IMR-90 (cell line): ENCODE results near the gene PHF14. TPM values are rescaled to one million over a fixed set of nuclear protein-coding genes. Genes with fewer than 3 reads are reported as not detected.

Experiments
- ATAC-seq: fragments of 200-7000 bp; cut with Tn5 transposase; 2 replicates; pipeline ENCODE4 v1.9.1; 2020; ENCODE audit warnings: low read depth, mild to moderate bottlenecking, moderate library complexity
- BruUV-seq: library from RNA; stranded (reverse); fragments of 400-500 nt; replicated peaks from 2 replicates; lab custom pipeline; 2021; lab: Mats Ljungman, UMichigan
- CTCF ChIA-PET: fragments of 300-600 bp; formaldehyde crosslinking; extraction: SDS; loops from one replicate; lab custom pipeline; 2021; ENCODE audit warnings: antibody characterized with exemption; lab: Yijun Ruan, JAX
- POLR2A ChIA-PET: fragments of 300-600 bp; sonication (Branson Sonifier 250); formaldehyde crosslinking; loops from one replicate; lab custom pipeline; 2022; ENCODE audit warnings: antibody characterized with exemption; ENCODE audit not compliant: unreplicated experiment; lab: Charles Lee
- DNase-seq: peaks from one replicate; pipeline ENCODE4 v3.0.0; 2013
- H2AFZ ChIP-seq: replicated peaks from 2 replicates; pipeline ENCODE3; 2013; ENCODE audit warnings: low read length, mild to moderate bottlenecking; ENCODE audit not compliant: poor library complexity
- H2AK5ac ChIP-seq: 2 replicates; pipeline ENCODE4 v1.6.1; 2013; ENCODE audit warnings: low read depth, low read length, inconsistent platforms
- H2AK9ac ChIP-seq: replicated peaks from 2 replicates; pipeline ENCODE3; 2013; ENCODE audit warnings: mild to moderate bottlenecking, low read depth, low read length, moderate library complexity; ENCODE audit not compliant: poor library complexity
- H2BK120ac ChIP-seq: 2 replicates; pipeline ENCODE4 v1.6.1; 2013; ENCODE audit warnings: low read depth, low read length, inconsistent platforms
- H2BK15ac ChIP-seq: 3 replicates; pipeline ENCODE4 v1.6.1; 2013; ENCODE audit warnings: low read depth, low read length, inconsistent platforms
- H2BK20ac ChIP-seq: 2 replicates; pipeline ENCODE4 v1.6.1; 2013; ENCODE audit warnings: low read depth, mild to moderate bottlenecking, inconsistent platforms, low read length, moderate library complexity
- H2BK5ac ChIP-seq: 2 replicates; pipeline ENCODE4 v1.6.1; 2013; ENCODE audit warnings: mild to moderate bottlenecking, low read depth, low read length, inconsistent platforms; ENCODE audit not compliant: poor library complexity, severe bottlenecking
- H3K14ac ChIP-seq: replicated peaks from 2 replicates; pipeline ENCODE4 v1.6.1; 2013; ENCODE audit warnings: low read depth, low read length, inconsistent platforms
- H3K18ac ChIP-seq: 2 replicates; pipeline ENCODE4 v1.6.1; 2013; ENCODE audit warnings: low read depth, low read length, control low read depth
- H3K23ac ChIP-seq: 2 replicates; pipeline ENCODE4 v1.6.1; 2013; ENCODE audit warnings: low read depth, low read length, inconsistent platforms
- H3K27ac ChIP-seq: 2 replicates; pipeline ENCODE4 v1.5.1; 2013; ENCODE audit warnings: mild to moderate bottlenecking, control low read depth, low read length; ENCODE audit not compliant: insufficient read depth
- H3K27me3 ChIP-seq: 2 replicates; pipeline ENCODE4 v1.6.1; 2013; ENCODE audit warnings: low read length; ENCODE audit not compliant: control insufficient read depth, insufficient read depth
- H3K36me3 ChIP-seq: 2 replicates; pipeline ENCODE4 v1.6.1; 2013; ENCODE audit warnings: low read length, mixed read lengths; ENCODE audit not compliant: control insufficient read depth, insufficient read depth
- H3K4ac ChIP-seq: 2 replicates; pipeline ENCODE4 v1.6.1; 2013; ENCODE audit warnings: low read depth, low read length, inconsistent platforms
- H3K4me1 ChIP-seq: 2 replicates; pipeline ENCODE4 v1.6.1; 2013; ENCODE audit warnings: low read length, mixed read lengths; ENCODE audit not compliant: control insufficient read depth, insufficient read depth
- H3K4me2 ChIP-seq: 2 replicates; pipeline ENCODE4 v1.6.1; 2013; ENCODE audit warnings: low read depth, mild to moderate bottlenecking, control low read depth, low read length, moderate library complexity
- H3K4me3 ChIP-seq: 2 replicates; pipeline ENCODE4 v1.5.1; 2013; ENCODE audit warnings: low read depth, mild to moderate bottlenecking, control low read depth, low read length, moderate library complexity; ENCODE audit not compliant: insufficient read depth
- H3K56ac ChIP-seq: 2 replicates; pipeline ENCODE4 v1.6.1; 2013; ENCODE audit warnings: low read length, inconsistent platforms; ENCODE audit not compliant: insufficient read depth; ENCODE audit errors: extremely low read depth
- H3K79me1 ChIP-seq, 2 experiments: 2 replicates each; pipeline ENCODE4 v1.6.1; 2013; ENCODE audit warnings: low read length in 2 of 2, inconsistent platforms in 1 of 2, low read depth in 1 of 2
- H3K9ac ChIP-seq: 2 replicates; pipeline ENCODE4 v1.6.1; 2013; ENCODE audit warnings: low read depth, low read length, control low read depth
- H3K9me1 ChIP-seq: 2 replicates; pipeline ENCODE4 v1.6.1; 2013; ENCODE audit warnings: low read length, inconsistent platforms; ENCODE audit not compliant: insufficient read depth
- H3K9me3 ChIP-seq: 2 replicates; pipeline ENCODE4 v1.6.1; 2013; ENCODE audit warnings: low read length; ENCODE audit not compliant: control insufficient read depth, insufficient read depth
- H4K20me1 ChIP-seq: 2 replicates; pipeline ENCODE4 v1.6.1; 2013; ENCODE audit warnings: low read length, inconsistent platforms; ENCODE audit not compliant: insufficient read depth
- H4K5ac ChIP-seq: 2 replicates; pipeline ENCODE4 v1.6.1; 2013; ENCODE audit warnings: mild to moderate bottlenecking, low read depth, low read length, control low read depth
- H4K8ac ChIP-seq, 2 experiments: 2 replicates each; pipeline ENCODE4 v1.6.1; 2013; ENCODE audit warnings: low read depth in 2 of 2, low read length in 2 of 2, control low read depth in 1 of 2, inconsistent platforms in 1 of 2
- H4K91ac ChIP-seq: 2 replicates; pipeline ENCODE4 v1.6.1; 2013; ENCODE audit warnings: low read depth, low read length, inconsistent platforms; ENCODE audit not compliant: insufficient read depth
- CEBPB ChIP-seq: IDR thresholded peaks from 2 replicates; pipeline ENCODE4 v1.6.1; 2012; ENCODE audit warnings: low read depth, low read length, improper control_type of control experiment
- CHD1 ChIP-seq: IDR thresholded peaks from 2 replicates; pipeline ENCODE4 v1.6.1; 2012; ENCODE audit warnings: low read depth, low read length, improper control_type of control experiment
- WGBS, 2 experiments: methylation state at CpG; one replicate each; pipeline versions ENCODE4 v1.1.5 to v1.1.7; 2013; ENCODE audit warnings: missing lambda C conversion rate in 2 of 2; ENCODE audit not compliant: insufficient read length in 1 of 2; ENCODE audit errors: extremely low coverage in 2 of 2; 5-methylcytosine and 5-hydroxymethylcytosine counted together
- dilution Hi-C: fragments of 300-500 bp; cut with HindIII; formaldehyde crosslinking; loops from one replicate; pipeline ENCODE4 v1.14.3; 2018; ENCODE audit warnings: low sequenced_read_pairs; ENCODE audit not compliant: unreplicated experiment
- in situ Hi-C: fragments of 300-500 bp; cut with MboI; formaldehyde crosslinking; loops from 3 replicates; pipeline ENCODE4 v1.14.3; 2019; ENCODE audit warnings: low sequenced_read_pairs, inconsistent platforms, mixed read lengths
- intact Hi-C: fragments of 100-400 bp; cut with micrococcal nuclease; formaldehyde crosslinking; loops from 2 replicates; pipeline ENCODE4 v1.10.0; 2022
- polyA plus RNA-seq, 3 experiments: library from polyadenylated mRNA; depleted of rRNA; stranded (reverse); fragments of >200 nt; gene quantifications; 2 replicates each; pipeline ENCODE4 v1.2.3, GENCODE V29; 2012; ENCODE audit warnings: low replicate concordance in 1 of 3
- total RNA-seq: library from RNA; depleted of rRNA; stranded (reverse); fragments of >200 nt; gene quantifications from 2 replicates; pipeline ENCODE4 v1.2.3, GENCODE V29; 2012

PHF14 gene
- total and polyA plus RNA-seq, 2 of the 4 experiments (the other 2 are of a cell fraction) = 8.7 to 17.2 TPM

DNA sequence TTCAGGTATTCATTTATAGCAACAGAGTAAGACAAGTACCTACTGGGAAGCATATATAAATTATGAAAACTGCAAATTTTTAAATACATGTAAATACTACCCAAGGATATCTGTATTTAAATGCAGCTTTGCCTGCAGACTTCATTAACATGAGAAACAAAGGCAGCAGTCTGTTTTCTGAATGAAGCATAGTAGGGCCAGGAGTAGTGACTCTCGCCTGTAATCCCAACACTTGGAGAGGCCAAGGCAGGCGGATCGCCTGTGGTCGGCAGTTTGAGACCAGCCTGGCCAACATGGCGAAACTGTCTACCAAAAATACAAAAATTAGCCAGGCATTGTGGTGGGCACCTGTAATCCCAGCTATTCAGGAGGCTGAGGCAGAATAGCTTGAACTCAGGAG is 42.5 kb upstream of the PHF14 start:
- ChIA-PET POLR2A (no interaction called here), CTCF (no interaction called here)
- Histone ChIP-seq H2AK5ac (no peak overlapping the region), H3K9me3 (no peaks in the 10 kb centered on the region), H2AFZ (no peak overlapping the region), H4K20me1 (no peaks in the 10 kb centered on the region), H3K27me3 (no peaks in the 10 kb centered on the region), H3K79me1 (peaks cover 9 to 12% of the 10 kb centered on the region in 2 experiments; a peak in 3 of 4 replicates), H3K14ac (no peak overlapping the region), H2BK120ac (no peak overlapping the region), H3K23ac (no peak overlapping the region), H2BK5ac (no peak overlapping the region), H2AK9ac (no peak overlapping the region), H3K4ac (no peak overlapping the region), H3K4me3 (no peak overlapping the region), H3K4me2 (no peak overlapping the region), H4K91ac (no peak overlapping the region), H2BK15ac (no peak overlapping the region), H3K4me1 (peaks cover 8% of the 10 kb centered on the region), H3K56ac (no peak overlapping the region), H3K27ac (no peak overlapping the region), H3K36me3 (peaks cover 12% of the 10 kb centered on the region), H3K18ac (no peak overlapping the region), H3K9me1 (no peaks in the 10 kb centered on the region), H2BK20ac (no peak overlapping the region), H4K8ac (no peak overlapping the region), H4K5ac (no peak overlapping the region), H3K9ac (no peak overlapping the region)
- no CpG with 5 or more reads among the region's 5 CpGs for WGBS, 2 experiments
- DNase-seq (no peak), ATAC-seq (no peak)
- intact Hi-C loops = no loop called here
- dilution Hi-C loops = no loop called here
- in situ Hi-C loops = no loop called here
- no TSS peak for BruUV-seq
- TF ChIP-seq CEBPB (no peak), CHD1 (no peak)
